ENCODE results near the gene BRF1. TPM values are rescaled to one million over a fixed set of nuclear protein-coding genes. Genes with fewer than 3 reads are reported as not detected.

Gene BRF1
- total and polyA plus RNA-seq, 2 of the 8 experiments (the other 6 are each of a cell fraction or from before 2014, with no cell fraction given): 7.7 to 18.3 TPM

- TF ChIP-seq CHD7 (IDR thresholded peaks at IDR 0.05; ENCODE audit: insufficient replicate concordance, low read length): no peak
- TF ChIP-seq, protein P1, sequence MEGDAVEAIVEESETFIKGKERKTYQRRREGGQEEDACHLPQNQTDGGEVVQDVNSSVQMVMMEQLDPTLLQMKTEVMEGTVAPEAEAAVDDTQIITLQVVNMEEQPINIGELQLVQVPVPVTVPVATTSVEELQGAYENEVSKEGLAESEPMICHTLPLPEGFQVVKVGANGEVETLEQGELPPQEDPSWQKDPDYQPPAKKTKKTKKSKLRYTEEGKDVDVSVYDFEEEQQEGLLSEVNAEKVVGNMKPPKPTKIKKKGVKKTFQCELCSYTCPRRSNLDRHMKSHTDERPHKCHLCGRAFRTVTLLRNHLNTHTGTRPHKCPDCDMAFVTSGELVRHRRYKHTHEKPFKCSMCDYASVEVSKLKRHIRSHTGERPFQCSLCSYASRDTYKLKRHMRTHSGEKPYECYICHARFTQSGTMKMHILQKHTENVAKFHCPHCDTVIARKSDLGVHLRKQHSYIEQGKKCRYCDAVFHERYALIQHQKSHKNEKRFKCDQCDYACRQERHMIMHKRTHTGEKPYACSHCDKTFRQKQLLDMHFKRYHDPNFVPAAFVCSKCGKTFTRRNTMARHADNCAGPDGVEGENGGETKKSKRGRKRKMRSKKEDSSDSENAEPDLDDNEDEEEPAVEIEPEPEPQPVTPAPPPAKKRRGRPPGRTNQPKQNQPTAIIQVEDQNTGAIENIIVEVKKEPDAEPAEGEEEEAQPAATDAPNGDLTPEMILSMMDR (IDR thresholded peaks at IDR 0.05; ENCODE audit: control extremely low read depth in 1 of 3, insufficient read depth in 1 of 3, low read depth in 1 of 3, low read length in 3 of 3): no peak
These were observed 12.2 kb upstream of the BRF1 start (continued) for GRCh38 chr14:105312973-105313372.
